NCI-H82 treated with DMSO at 0.1 percent for 48 hours (cell line): ENCODE data around the gene CBLB.

Experiments used
- DNase-seq: peaks from one replicate; lab custom pipeline; 2025; ENCODE audit not compliant: unreplicated experiment; lab: John Stamatoyannopoulos, UW

The CBLB gene

GRCh38 chr3:105791131-105791530 lies 77.7 kb downstream of the CBLB start:
- no peak for DNase-seq

- DNase-seq, result no peak
These were observed 78.3 kb downstream of the CBLB start for GRCh38 chr3:105790534-105790933.

GRCh38 chr3:105788593-105788992 lies 80.2 kb downstream of the CBLB start:
- no peak for DNase-seq

- no peak for DNase-seq
These were observed 81.4 kb downstream of the CBLB start for GRCh38 chr3:105787453-105787852.

- DNase-seq, result no peak
These were observed 81.8 kb downstream of the CBLB start for GRCh38 chr3:105786990-105787389.

- no peak for DNase-seq
These were observed 82.6 kb downstream of the CBLB start for GRCh38 chr3:105786241-105786640.

- no peak for DNase-seq
These were observed 83.0 kb downstream of the CBLB start for GRCh38 chr3:105785803-105786202.

GRCh38 chr3:105783631-105784030 lies 85.2 kb downstream of the CBLB start:
- DNase-seq, result no peak

GRCh38 chr3:105781871-105782270 lies 86.9 kb downstream of the CBLB start:
- DNase-seq, result no peak

GRCh38 chr3:105780107-105780506 lies 88.7 kb downstream of the CBLB start:
- no peak for DNase-seq

- DNase-seq, result no peak
These were observed 93.4 kb downstream of the CBLB start for GRCh38 chr3:105775368-105775767.

- no peak for DNase-seq
These were observed 94.2 kb downstream of the CBLB start for GRCh38 chr3:105774444-105775180.

GRCh38 chr3:105773291-105773690 lies 95.5 kb downstream of the CBLB start:
- DNase-seq, result no peak

- DNase-seq, result no peak
These were observed 96.2 kb downstream of the CBLB start for GRCh38 chr3:105772635-105773034.

- DNase-seq, result no peak
These were observed 97.4 kb downstream of the CBLB start for GRCh38 chr3:105771392-105771791.

GRCh38 chr3:105770410-105770809 lies 98.4 kb downstream of the CBLB start:
- no peak for DNase-seq

- DNase-seq, result no peak
These were observed 101.0 kb downstream of the CBLB start for GRCh38 chr3:105767776-105768175.

GRCh38 chr3:105767216-105767615 lies 101.6 kb downstream of the CBLB start:
- DNase-seq, result no peak

- DNase-seq, result no peak
These were observed 103.5 kb downstream of the CBLB start for GRCh38 chr3:105765308-105765639.

GRCh38 chr3:105764378-105765307 lies 104.2 kb downstream of the CBLB start:
- DNase-seq, result no peak

GRCh38 chr3:105763659-105764036 lies 105.2 kb downstream of the CBLB start:
- no peak for DNase-seq
